Measurements from ENCODE around the gene SHH.

GRCh38 chr7:155766386-155766785 lies 45.9 kb downstream of the SHH start:
- TF ChIP-seq CTCF (conservative IDR thresholded peaks at IDR 0.05 in 1 of 2, IDR thresholded peaks at IDR 0.05 in 1 of 2; ENCODE audit: low read depth in 1 of 2, low read length in 2 of 2), result no peak
- TF ChIP-seq EZH2 (IDR thresholded peaks at IDR 0.05; ENCODE audit: low read length, missing control alignments), result no peak
